Gastrocnemius medialis (tissue), 4 donors: ENCODE data around the gene CHAF1B.
A peak's percentile ranks its signal among the peaks of the same experiment; 100 is the strongest.

Source experiments
- POLR2A ChIP-seq, 2 donors: fragments of 450-650 bp; IDR thresholded peaks; one replicate each; pipeline ENCODE4 v1.6.1; 2017; ENCODE audit warnings: antibody characterized with exemption in 2 of 2, mild to moderate bottlenecking in 2 of 2, moderate library complexity in 2 of 2
- TF ChIP-seq, protein P1 (sequence below), 5 experiments: fragments of 450-650 bp in 3 of 5; fragments of 200-600 bp in 2 of 5; sonication (generic) in 2 of 5; IDR thresholded peaks in 4 of 5; conservative IDR thresholded peaks in 1 of 5; 1 replicate in 4 of 5; 2 replicates in 1 of 5; pipeline ENCODE4 v1.5.1; 2016 to 2019; ENCODE audit warnings: antibody characterized with exemption in 5 of 5, mild to moderate bottlenecking in 3 of 5, moderate library complexity in 3 of 5

DNA sequence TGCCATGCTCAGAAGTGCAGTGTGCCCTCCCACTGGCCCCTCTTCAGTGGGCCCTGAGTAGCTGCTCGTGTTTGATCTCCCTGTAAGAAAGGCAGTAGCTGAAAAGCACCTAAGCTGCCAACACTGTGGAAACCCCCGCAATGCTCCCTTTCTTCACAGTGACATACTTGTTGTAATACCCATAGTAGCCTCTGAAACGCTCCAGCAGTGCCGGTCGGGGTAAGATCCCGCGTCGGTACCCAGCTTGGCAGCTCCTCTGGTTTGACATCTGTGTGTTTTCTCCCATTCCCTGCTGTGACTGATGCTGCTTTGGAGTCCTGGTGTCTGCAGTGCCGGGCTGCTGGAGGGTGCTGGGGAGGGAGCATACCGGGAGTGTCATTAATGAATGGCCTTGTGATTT is 3.6 kb downstream of the CHAF1B start:
- TF ChIP-seq, protein P1, sequence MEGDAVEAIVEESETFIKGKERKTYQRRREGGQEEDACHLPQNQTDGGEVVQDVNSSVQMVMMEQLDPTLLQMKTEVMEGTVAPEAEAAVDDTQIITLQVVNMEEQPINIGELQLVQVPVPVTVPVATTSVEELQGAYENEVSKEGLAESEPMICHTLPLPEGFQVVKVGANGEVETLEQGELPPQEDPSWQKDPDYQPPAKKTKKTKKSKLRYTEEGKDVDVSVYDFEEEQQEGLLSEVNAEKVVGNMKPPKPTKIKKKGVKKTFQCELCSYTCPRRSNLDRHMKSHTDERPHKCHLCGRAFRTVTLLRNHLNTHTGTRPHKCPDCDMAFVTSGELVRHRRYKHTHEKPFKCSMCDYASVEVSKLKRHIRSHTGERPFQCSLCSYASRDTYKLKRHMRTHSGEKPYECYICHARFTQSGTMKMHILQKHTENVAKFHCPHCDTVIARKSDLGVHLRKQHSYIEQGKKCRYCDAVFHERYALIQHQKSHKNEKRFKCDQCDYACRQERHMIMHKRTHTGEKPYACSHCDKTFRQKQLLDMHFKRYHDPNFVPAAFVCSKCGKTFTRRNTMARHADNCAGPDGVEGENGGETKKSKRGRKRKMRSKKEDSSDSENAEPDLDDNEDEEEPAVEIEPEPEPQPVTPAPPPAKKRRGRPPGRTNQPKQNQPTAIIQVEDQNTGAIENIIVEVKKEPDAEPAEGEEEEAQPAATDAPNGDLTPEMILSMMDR (IDR thresholded peaks at IDR 0.05 in 4 of 5, conservative IDR thresholded peaks at IDR 0.05 in 1 of 5) = peak in 4 of 5 experiments; percentile 24 to 43 (median 33)
- TF ChIP-seq POLR2A (IDR thresholded peaks at IDR 0.05) = no peak
